GM12865 (cell line): ENCODE results near the gene RFFL.
"Not testable (repeated sequence)": the region's sequence is repeated elsewhere in the genome, so short reads cannot be mapped to it uniquely, and the experiment has no call there.

ENCODE experiments used
- DNase-seq: peaks from one replicate; pipeline ENCODE4 v3.0.0; 2010; ENCODE audit warnings: low read depth
- H3K4me3 ChIP-seq: 2 replicates; pipeline ENCODE4 v1.5.1; 2011; ENCODE audit warnings: mild to moderate bottlenecking, low read depth, low read length, control low read depth
- TF ChIP-seq, protein P1 (sequence below): IDR thresholded peaks from 2 replicates; pipeline ENCODE4 v1.5.1; 2011; ENCODE audit warnings: low read length, control low read depth, low read depth, inconsistent platforms; ENCODE audit not compliant: insufficient read depth; ENCODE audit errors: missing control alignments

Gene RFFL

DNA sequence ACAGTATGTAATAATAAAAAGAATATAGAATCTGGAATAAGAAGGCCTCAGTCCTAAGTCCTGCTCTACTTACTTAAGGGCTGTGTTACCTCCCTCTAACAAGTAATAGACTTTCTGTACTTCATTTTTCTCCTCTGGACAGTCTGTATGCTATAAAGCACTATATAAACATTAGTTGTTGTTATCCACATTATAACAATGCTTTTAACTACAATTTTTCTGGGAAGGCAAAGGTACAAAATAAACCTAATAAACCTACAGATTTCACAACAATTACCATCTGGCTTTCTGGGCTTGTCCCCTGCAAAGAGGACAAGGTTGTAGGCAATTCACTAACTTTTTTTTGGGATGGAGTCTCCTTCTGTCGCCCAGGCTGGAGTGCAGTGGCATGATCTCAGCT lies 32.7 kb downstream of the RFFL start:
- DNase-seq, result no peak
- TF ChIP-seq, protein P1, sequence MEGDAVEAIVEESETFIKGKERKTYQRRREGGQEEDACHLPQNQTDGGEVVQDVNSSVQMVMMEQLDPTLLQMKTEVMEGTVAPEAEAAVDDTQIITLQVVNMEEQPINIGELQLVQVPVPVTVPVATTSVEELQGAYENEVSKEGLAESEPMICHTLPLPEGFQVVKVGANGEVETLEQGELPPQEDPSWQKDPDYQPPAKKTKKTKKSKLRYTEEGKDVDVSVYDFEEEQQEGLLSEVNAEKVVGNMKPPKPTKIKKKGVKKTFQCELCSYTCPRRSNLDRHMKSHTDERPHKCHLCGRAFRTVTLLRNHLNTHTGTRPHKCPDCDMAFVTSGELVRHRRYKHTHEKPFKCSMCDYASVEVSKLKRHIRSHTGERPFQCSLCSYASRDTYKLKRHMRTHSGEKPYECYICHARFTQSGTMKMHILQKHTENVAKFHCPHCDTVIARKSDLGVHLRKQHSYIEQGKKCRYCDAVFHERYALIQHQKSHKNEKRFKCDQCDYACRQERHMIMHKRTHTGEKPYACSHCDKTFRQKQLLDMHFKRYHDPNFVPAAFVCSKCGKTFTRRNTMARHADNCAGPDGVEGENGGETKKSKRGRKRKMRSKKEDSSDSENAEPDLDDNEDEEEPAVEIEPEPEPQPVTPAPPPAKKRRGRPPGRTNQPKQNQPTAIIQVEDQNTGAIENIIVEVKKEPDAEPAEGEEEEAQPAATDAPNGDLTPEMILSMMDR, result no peak
- H3K4me3 ChIP-seq, result no peak overlapping the region

DNA sequence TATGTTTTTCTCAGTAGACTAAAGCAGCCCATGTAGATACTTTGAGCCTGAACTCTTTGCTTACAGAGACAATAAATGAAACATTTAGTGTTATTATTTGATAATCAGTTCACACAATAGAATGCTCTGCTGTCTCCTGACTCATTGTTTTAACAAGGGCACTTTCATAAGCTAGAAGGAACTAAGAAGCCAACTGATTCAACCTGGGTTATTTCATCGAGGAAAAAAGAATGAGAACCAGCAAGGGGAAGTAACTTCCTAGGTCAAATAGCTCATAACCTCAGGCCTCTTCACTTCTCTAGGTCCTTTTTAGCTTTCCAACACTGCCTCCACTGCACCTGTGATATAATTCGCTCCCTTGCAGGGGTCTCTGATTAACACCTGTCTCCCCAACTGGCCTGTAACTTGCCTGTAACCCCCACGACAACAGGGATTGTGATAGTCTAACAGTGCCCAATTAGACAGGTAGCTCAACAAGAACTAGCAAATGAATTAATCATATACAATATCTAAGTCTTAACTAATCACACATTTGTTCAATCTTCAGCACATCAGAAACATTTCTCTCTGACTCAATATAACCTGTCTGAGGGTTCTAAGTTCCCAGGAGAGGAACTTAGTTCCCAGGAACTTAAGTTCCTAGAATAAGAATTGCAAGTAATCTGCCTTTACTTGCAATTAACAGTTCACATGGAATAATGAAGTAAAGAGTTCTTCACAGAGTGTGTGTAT lies 34.8 kb downstream of the RFFL start:
- TF ChIP-seq, protein P1, result no peak
- no peak overlapping the region for H3K4me3 ChIP-seq
- DNase-seq, result peak; percentile 18

DNA sequence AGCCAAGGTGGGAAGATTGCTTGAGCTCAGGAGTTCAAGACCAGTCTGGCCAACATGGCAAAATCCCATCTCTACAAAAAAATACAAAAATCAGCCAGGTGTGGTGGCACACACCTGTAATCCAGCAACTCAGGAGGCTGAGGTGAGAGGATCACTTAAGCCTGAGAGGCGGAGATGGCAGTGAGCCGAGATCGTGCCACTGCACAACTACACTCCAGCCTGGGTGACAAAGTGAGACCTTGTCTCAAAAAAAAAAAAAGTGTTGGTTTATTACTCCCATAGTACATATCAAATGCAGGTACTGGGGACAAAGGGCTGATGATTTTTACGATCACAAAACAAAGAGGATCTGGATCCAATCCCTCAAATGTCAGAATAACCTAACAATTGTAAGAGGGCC lies 35.4 kb downstream of the RFFL start:
- DNase-seq, H3K4me3 ChIP-seq: not testable (repeated sequence)

DNA sequence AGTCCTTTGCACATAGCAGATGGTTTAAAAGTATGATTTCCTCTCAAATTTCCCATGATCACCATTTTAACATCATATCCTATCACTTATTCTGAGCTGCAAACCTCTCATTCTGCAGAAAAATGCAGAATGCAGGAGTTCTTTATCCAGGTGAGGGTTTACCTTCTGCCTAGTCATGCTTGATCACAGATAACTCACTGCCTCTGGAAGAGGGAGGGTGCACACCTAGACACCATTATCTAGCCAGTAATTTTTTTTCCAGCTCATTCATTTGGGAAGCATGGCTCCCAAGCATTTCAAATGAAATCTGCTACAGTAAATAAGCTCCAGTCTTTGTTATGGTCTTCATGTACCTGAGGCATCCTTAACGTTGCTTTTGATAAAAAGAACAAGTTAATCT lies 38.0 kb downstream of the RFFL start:
- TF ChIP-seq, protein P1, result no peak

DNA sequence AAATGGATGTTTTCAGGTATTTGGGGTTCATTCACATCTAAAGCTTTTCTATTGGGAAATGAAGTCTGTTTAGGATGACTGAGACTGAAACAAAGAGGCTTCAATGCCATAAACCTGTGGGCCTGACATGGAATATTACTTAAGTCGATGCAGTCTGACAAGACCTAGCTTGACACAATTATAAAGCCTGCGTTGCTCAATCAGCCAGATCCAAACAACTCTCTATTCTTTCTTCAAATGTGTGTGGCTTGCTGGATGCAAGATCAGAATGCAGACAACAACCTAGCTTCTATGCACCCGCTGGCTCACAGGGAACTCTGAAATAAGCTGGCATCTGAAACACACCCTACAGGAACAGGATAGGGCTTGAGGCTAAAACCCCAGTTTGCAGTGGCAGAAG lies 40.0 kb downstream of the RFFL start:
- H3K4me3 ChIP-seq, result no peak overlapping the region
- no peak for DNase-seq
- TF ChIP-seq, protein P1, result no peak

More for the DNA sequence above, 38.0 kb downstream of the RFFL start:
- no peak for DNase-seq
- no peak overlapping the region for H3K4me3 ChIP-seq

DNA sequence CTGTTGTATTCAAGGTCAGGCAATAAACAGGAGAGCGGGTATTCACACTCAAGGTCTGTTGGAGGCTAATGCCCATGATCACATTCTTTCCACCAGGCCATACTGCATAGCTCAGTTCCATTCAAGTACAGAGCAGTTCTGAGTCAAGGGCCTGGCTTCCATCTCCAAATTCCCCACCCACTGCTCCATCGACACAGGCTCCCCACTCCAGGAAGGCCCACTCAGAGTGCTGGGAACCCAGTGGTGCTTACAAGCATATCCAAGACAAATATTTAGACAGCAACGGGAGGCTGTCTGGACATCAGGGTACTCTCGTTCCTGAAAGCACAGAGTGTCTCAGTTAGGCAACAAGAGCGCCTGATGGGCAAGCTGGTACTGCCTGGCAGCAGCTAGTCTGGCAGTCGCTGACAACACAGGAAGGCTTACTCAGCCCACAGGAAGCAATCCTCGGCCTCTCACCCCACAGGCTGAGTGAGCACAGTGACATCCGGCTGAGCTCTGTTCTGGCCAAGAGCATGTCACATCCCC lies 40.9 kb downstream of the RFFL start:
- peak; percentile 78 for DNase-seq
- TF ChIP-seq, protein P1, result no peak
- H3K4me3 ChIP-seq, result no peak overlapping the region

DNA sequence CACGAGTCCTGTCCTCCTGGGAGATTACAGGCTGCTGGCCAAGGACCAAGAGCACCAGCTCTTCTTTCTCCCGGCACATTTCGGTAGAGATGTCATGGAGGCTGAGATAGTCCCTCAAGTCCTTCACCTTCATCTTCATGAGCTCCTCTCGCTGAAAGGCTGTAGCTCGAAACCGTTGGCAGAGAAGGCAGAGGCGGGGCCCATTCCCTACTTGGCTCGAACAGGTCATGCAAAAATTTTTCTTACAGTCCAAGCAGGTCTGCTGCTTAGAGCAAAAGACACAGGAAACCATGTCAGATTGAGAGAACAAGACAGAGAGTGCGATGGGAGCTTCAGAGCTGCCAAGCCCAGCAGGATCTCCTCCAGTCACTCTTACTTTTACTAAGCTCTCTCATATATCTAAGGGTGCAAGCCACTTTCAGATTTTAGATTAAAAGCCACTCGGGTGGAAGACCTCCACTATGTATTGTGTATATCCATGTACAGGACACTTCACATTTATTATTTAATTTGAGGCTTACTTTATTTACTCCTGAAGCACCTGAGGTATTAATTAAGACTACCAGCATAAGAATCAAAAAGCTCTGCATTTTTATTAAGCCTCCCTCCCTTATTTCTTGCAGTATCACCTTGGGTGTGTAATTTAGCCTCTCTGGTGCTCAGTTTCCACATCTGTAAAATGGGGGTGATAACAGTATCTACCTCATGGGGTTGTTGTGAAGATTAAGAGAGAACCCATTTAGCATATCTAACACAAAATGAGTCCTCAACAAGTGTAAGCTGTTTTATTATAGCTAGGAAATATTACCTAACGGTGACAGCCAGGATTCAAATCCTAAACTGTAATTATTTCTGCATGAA lies 41.8 kb downstream of the RFFL start:
- H3K4me3 ChIP-seq, result no peak overlapping the region
- TF ChIP-seq, protein P1, result no peak
- DNase-seq, result no peak
